Hypothalamus (tissue), 51 donors: ENCODE measurements around the gene CDKN2C.
A peak's percentile ranks its signal among the peaks of the same experiment; 100 is the strongest.

Experiments used
- DNase-seq, 51 donors: peaks; one replicate each; lab custom pipeline; 2025; lab: John Stamatoyannopoulos, UW

Gene CDKN2C

GRCh38 chr1:50959913-50960844 lies 9.9 kb upstream of the CDKN2C start, which contains the start of gene FAF1:
FAF1 (minus strand) TSS chr1:50960267; CDS start chr1:50959811, 456 bp downstream.
- peak; percentile 60 to 97 (median 93) for DNase-seq

GRCh38 chr1:50964863-50965262 lies 5.2 kb upstream of the CDKN2C start:
- no peak for DNase-seq

- no peak for DNase-seq
Measured at GRCh38 chr1:50966991-50967390, 3.1 kb upstream of the CDKN2C start.

- DNase-seq, result no peak
Measured at GRCh38 chr1:50967416-50968157, 2.5 kb upstream of the CDKN2C start.

- DNase-seq, result peak in 50 of 51 donors; percentile 42 to 94 (median 79)
Measured at GRCh38 chr1:50968158-50968820, 1.8 kb upstream of the CDKN2C start.

GRCh38 chr1:50968821-50969610 lies 1.0 kb upstream of the CDKN2C start:
- DNase-seq, result peak in 31 of 51 donors; percentile 19 to 74 (median 49)

GRCh38 chr1:50970509-50970887 lies 453 bp downstream of the CDKN2C start:
- DNase-seq, result no peak

GRCh38 chr1:50970931-50971582 lies 1.0 kb downstream of the CDKN2C start:
- DNase-seq, result no peak

GRCh38 chr1:50971748-50972305 lies 1.8 kb downstream of the CDKN2C start:
- DNase-seq, result no peak

- DNase-seq, result no peak
Measured at GRCh38 chr1:50972766-50973165, 2.7 kb downstream of the CDKN2C start.

- DNase-seq, result no peak
Measured at GRCh38 chr1:50973255-50973654, 3.2 kb downstream of the CDKN2C start.

GRCh38 chr1:50973875-50974617 lies 4.0 kb downstream of the CDKN2C start:
- DNase-seq, result peak in 2 of 51 donors; percentile 4 to 14

- DNase-seq, result no peak
Measured at GRCh38 chr1:50974618-50974935, 4.5 kb downstream of the CDKN2C start.

GRCh38 chr1:50975436-50975835 lies 5.4 kb downstream of the CDKN2C start:
- no peak for DNase-seq

- DNase-seq, result peak in 4 of 51 donors; percentile 8 to 40 (median 24)
Measured at GRCh38 chr1:50976111-50976889, 6.3 kb downstream of the CDKN2C start.

- DNase-seq, result peak in 18 of 51 donors; percentile 10 to 67 (median 37)
Measured at GRCh38 chr1:50976890-50977574, 7.0 kb downstream of the CDKN2C start.

GRCh38 chr1:50977575-50978143 lies 7.6 kb downstream of the CDKN2C start:
- peak in 36 of 51 donors; percentile 20 to 83 (median 46) for DNase-seq
